Measurements from ENCODE around the gene TMPRSS7.

Gene TMPRSS7

GRCh38 chr3:112074006-112074405 is 39.5 kb downstream of the TMPRSS7 start:
- TF ChIP-seq CTCF (conservative IDR thresholded peaks at IDR 0.05) (no peak), ZFX (IDR thresholded peaks at IDR 0.05) (no peak)
- H3K27ac ChIP-seq = no peak overlapping the region

GRCh38 chr3:112074616-112075497 is 40.3 kb downstream of the TMPRSS7 start:
- H3K27ac ChIP-seq = 0 out of 2 replicates have a peak overlapping the region, but pooled peaks have one; percentile 32
- TF ChIP-seq ZFX (IDR thresholded peaks at IDR 0.05) (no peak), CTCF (conservative IDR thresholded peaks at IDR 0.05) (no peak)

GRCh38 chr3:112078125-112079083 is 43.9 kb downstream of the TMPRSS7 start:
- no peak overlapping the region for H3K27ac ChIP-seq
- no peak for TF ChIP-seq CTCF (conservative IDR thresholded peaks at IDR 0.05)
- TF ChIP-seq ZFX (IDR thresholded peaks at IDR 0.05) = no peak

- TF ChIP-seq CTCF (conservative IDR thresholded peaks at IDR 0.05) (no peak), ZFX (IDR thresholded peaks at IDR 0.05) (no peak)
- no peak overlapping the region for H3K27ac ChIP-seq
These were observed 48.7 kb downstream of the TMPRSS7 start for GRCh38 chr3:112083239-112083638.

GRCh38 chr3:112084980-112085705 is 50.6 kb downstream of the TMPRSS7 start:
- no peak overlapping the region for H3K27ac ChIP-seq
- TF ChIP-seq ZFX (IDR thresholded peaks at IDR 0.05) (no peak), CTCF (conservative IDR thresholded peaks at IDR 0.05) (no peak)

GRCh38 chr3:112085735-112086075 is 51.2 kb downstream of the TMPRSS7 start:
- no peak for TF ChIP-seq ZFX (IDR thresholded peaks at IDR 0.05)
- TF ChIP-seq CTCF (conservative IDR thresholded peaks at IDR 0.05) = no peak

More at GRCh38 chr3:112085735-112086075, 51.2 kb downstream of the TMPRSS7 start:
- no peak overlapping the region for H3K27ac ChIP-seq

Data from C4-2B (cell line).